GM18873 (cell line): ENCODE measurements around the gene RALGDS.

Experiments
- ATAC-seq: cut with Tn5 transposase; IDR thresholded peaks from one replicate; pipeline ENCODE4 v1.9.1; 2021; ENCODE audit warnings: mild to moderate bottlenecking, moderate library complexity, moderate number of reproducible peaks; ENCODE audit not compliant: unreplicated experiment, low FRiP score

Gene RALGDS

DNA sequence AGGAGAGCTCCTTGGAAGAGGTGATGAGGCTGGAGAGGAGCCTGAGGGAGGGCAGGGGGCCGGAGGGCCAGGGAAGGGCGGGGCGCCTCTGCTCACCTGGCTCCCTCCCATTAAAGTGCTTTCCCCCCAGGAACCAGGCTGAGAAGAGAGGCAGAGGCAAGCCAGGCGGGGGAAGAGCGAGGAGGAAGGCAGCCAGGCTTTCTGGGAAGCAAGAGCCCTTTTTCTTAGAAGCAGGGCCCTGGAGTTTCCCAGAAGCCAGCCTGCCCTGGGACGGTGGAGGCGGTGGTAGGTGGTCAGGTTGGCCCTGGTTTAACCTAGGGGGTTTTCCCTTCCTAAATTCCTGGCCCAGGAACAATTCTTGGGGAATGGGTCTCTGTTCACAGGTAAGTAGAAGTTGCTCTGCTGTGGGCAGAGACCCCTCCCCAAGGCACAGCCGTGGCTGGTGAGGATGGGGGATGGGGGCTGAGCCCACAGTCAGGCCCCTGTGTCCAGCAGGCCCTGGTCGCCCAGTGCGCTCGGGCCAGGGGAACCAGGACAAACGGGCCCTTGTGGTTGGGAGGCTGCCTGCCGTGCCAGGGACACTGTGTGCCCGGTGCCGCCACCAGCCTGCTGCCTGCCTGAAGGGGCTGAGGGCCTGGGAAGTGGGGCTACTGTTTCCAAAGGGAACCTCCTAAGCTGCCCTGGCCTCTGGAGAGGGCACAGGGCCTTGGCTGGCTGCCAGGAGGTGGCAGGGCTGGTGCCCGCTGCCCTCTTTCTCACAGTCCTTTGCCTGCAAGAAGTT lies 16.6 kb upstream of the RALGDS start:
- ATAC-seq = no peak

DNA sequence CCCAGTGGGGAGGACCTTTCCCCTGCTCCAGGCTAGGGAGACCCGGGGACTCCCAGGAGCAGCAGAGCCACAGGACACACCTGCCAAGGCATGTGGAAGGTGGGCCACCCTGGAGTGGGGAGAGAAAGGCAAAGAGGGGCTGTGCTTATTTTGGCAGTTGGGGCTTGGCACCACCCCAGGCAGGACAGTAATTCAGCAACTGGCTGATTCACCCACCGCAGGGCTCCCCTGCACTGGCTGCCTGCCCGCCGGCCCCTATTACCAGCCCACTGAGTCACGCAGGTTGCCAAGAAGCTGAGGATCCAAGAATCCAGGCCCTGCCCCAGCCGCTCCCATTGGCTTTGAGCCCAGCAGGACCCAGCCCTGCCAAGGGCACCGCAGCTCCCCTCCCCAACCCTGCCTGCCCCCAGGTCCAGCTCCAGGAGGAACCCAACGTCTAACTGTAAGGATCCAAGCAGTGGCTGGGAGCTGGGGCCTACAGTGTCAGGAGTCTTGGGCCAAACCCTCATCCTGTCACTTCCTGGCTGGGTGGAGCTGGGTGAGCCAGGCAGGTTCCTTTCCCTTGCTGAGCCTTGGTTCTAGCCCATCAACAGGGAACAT lies 14.2 kb upstream of the RALGDS start:
- ATAC-seq = no peak

DNA sequence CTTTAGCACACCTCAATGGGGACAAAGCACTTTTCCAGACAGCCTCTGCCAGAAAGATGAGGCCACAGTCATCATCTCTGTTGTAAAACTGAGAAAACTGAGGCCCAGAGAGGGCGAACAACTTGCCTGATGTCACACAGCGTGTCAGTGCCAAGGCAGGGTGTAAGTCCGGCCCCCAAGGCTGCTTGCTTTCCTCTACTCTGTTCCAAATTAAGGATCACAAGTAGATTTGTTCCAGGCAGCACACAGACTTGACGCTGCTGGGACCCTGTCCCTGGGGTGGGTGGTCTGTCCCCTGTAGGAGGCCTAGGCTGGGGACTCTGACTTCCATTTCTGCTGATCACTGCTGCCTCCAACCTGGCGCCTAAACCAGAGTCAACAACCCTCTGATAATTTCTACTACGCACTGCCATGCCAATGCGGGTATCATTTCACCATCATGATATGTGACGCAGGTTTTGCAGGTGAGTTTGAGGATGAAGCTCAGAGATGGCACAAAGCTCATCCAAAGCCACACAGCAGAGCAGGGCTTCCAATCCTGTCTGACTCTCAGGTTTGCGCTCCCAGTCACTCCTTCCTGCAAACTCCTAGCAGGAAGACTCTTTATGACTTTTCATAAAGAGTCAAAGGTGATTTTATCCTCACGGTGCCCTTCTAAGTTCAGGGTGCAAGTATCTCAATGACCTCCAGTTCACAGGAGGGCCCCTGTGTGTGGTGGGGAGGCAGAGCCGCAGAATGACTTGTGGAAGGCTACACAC lies 13.5 kb upstream of the RALGDS start:
- ATAC-seq = no peak

DNA sequence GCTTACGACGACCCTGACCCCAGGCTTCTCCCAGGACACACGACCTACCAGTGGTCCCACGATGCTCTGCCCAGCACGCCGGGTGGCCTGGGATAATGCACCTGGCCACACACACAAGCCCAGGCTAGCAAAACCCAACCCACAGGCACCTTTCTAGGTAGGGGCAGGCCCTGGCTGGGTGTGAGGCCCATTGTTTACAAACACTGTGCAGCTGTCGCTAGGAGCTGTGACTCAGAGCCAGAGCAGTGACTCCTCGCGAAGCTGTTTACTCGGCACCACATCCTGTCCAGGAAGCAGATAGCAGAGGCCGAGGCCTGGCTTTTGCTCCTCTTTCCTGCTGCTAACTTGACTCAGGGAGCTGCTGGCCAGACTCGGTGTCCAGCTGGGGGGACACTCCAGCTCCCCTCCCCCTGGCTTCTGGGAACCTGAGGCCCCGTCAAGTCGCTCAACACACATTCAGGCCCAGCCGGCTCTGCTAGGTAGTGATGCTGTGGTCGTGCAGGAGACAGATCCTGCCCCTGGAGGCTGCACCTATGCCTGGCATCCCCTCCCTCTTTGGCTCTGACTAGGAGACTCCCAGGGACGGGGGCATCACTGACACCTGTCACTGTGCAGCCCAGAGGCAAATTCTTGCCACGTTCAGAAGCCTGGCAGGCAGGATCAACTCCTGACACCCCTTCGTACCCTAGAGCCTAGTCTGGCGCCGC lies 12.8 kb upstream of the RALGDS start:
- ATAC-seq = peak; percentile 84

DNA sequence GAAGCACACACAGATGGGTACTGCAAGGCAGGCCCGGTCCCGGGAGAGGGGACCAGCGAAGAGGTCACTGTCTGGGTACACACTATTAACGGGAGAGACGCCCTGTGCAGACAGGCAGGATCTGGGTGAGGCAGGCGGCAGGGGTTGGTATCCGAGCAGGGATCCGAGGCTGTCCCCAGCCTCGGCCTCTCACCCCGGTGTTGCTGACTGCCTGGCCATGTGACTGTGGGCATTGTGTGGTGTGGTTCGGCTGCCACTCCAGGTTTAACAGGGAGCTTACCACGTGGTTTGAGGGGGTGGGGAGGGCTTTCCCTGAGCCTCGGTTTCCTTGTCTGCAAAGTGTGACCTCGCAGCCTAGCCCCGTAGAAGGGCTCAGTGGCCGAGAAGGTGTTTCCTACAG lies 11.1 kb upstream of the RALGDS start:
- no peak for ATAC-seq

GRCh38 chr9:133131506-133131905 lies 10.5 kb upstream of the RALGDS start:
- ATAC-seq = no peak

DNA sequence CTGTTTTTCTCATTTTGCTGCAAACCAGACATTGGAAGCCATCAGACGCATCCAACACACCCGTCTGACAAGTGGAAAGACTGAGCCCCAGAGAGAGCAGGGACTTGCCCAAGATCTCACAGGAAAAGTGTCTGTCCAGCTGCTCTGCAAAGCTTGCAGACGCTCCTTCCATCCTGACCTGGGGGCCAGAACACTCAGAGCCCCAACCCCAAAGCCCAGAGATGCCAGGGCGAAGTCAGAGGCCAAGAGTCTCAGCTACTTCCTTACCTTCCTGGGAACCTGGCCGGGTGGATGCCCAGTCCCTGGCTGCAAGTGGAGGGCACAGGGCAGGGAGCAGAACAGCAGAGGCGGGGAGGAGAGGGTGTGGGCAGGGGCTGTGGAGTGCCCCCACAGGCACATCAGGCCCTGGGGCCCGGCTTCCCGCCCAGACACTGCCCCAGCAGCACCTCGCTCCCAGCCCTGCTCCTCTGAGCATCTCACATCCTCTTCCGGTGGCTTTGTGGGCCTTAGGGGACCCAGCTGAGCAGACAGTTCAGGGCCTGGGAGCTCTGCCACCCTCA lies 9.7 kb upstream of the RALGDS start:
- no peak for ATAC-seq

DNA sequence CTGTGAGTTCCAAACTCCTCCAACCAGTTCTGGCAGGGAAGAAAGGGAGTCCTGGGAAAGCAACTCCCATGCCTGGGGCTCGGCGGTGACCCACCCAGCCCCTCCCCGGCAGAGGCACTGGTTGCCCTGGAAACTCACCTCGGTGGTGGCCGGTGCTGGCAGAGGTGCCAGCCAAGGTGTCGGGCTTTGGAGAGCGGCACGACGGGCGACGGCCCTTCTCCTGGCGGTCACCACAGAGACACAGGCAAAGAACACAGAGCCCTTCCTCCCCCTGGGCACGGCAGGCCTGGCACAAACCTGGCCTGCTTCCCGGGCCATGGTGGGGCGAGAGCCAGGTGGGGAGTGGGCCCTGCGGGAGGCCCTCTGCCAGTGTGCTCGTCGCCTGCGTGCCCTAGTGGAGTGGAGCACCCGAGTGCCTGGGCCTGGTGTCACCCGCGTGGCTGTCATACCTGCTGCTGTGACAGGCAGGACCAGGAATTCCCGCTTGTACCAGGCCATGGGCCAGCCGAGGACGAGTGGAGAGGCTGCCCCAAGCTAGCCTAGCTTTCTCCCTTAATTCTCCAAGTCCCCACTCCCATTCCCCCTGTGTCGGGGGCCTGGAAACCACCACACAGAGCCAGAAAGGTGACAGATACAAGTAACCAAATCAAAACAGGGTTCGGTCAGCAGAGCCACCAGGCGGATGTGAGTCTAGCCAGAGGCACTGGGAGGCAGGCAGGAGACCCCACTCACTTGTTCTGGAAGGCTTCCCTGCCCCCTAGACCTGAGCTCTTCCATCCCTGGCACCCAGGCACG lies 8.2 kb upstream of the RALGDS start:
- no peak for ATAC-seq

DNA sequence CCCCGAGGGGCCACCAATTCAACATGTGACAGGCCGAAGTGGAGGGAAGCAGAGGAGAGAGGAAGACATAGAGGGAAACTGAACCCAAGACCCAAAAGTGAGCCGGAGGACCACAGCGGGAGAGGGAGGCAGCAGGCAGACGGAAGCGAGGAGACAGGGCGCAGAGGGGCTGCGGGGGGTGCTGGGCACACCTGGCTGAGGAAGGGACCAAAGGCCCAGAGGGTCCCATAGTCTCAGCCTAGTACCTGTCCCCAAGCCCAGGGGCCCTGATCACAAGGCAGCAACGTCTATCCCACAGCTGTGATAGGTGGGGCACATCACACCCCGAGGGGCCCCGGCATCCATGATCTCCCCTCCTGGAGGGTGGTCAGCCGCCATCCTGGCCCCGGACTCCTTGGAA lies 7.1 kb upstream of the RALGDS start:
- ATAC-seq = no peak

DNA sequence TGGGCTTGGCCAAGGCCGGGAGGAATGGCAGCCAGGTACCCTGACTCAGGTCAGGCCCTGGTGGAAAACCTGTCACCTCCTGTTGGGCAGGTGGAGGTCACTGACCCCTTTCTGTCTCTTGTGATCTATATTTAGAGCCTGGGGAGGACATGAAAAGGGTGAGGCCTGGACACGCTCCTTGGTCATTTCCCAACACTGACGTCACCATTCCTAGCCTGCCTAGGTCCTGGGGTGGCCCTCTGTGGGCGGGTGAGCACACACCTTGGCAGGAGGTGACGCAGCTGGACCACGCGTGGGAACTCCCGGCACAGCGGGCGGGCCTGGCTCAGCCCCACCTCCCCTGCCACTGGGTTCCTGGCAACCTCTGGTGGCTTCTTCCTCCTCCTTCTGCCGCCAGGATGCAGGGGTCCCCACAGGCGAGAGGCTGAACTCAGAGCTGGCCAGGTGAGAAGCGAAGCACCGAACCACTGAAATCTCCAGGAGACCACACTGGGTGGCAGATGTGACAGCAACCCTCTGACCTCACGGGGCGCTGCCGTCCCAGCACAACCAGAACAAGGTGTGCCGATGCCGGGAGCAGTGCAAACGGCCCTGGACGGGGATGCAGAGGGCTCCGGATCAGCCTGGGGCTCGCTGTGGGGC lies 6.4 kb upstream of the RALGDS start:
- no peak for ATAC-seq

DNA sequence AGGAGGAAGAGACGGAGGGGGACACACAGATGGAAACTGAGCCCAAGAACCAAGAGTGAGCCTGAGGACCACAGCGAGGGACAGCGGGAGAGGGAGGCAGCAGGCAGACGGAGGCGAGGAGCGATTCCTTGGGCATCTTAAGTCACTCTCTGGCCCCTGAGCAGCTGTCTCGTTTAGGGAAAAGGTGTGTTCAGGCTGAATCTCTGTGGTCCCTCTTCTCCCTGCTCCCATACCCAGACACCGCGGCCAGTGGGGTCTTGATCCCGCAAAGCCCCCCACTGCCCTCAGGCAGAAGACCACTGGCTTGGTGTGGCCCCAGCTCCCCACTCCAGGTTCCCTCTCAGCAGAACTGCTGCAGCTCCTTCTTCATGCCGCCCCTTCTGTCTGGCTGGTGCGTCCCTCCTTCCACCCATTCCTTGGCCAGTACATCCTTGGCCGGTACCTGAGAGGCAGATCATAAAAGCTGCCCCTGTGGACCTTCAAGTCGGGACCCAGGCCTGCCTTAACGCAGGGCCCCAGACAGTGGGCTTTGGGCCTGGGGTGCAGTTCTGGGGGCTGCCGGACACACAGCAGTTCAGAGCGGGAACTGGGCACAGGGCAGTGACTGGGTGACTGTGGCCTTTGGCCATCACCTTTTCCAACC lies 5.8 kb upstream of the RALGDS start:
- no peak for ATAC-seq

DNA sequence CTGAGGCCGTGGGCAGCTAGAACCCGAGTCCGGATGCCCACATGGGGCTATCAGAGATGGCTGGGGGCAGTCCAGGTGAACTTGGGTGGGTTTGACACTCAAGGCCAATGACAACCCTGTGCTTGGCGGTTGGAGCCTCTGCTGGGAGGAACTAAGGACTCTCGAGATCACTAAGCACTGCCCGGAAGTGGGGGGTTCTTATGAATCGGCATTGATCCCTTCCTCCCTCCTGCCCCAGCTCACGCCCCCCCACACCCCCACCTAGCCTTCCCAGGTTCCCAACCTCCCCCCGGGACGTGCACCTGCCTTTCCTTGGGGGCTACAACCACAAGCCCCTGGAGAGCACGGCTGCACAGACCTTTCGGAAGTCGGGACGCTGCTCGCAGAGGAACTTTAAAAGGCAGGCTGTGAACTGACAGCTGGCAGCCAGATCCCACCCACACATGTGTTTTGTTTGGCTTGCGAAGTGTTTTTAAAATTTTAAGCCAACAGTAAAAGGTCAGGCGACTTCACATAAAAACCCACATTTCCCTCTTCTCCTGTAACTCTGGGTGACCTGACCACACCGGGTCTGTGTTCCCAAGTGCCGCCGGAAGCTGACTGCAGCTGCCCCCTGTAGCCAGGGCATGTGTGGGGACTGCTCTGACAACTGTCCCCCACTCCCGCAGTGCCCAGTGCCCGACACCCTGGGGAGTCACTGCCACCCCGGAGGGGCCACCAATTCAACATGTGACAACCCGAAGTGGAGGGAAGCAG lies 5.1 kb upstream of the RALGDS start:
- no peak for ATAC-seq

DNA sequence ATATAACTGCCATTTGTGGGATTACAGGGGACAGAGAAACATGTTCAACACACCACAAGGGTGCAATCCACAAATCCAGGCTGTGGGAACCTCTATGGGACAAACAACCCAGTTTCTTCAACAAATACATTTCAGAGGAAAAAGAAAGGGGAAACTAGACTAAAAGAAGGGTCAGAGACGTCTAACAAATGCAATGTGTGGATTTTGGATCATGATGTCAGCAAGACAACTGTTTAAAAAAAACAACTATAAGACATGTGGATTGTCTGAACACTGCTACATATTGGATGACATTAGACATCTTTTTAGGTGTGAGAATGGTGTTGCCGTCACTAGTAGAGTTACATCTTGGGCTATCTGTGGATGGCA lies 3.9 kb upstream of the RALGDS start:
- no peak for ATAC-seq

DNA sequence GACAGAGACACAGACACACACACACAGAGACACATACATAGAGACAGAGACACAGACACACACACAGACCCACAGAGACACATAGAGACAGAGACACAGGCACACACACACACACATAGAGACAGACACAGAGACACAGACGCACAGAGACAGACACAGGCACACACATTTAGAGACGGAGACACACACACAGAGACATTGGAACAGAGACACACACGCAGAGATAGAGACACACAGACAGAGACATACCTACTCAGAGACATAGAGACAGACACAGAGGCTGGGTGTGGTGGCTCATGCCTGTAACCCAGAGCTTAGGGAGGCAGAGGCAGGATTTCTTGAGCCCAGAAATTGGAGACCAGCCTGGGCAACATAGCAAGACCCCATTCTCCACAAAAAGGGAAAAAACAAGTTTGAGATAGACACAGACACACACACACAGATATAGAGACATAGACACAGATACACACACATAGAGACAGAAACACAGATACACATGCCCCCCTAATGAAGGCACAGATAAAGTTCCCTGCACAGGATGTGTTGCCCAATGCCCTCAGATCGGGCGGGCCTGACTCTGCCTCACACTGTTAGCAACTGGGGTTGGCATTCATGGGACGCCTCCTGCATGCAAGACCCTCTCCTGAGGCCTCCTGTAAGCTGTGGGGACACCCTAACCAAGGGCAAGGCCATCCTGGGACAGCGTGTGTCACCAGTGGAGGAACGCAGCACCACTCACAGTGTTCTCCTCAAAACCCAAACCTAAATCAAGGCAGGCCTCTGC lies 3.3 kb upstream of the RALGDS start:
- ATAC-seq = no peak

GRCh38 chr9:133122935-133123611 lies 2.0 kb upstream of the RALGDS start:
- ATAC-seq = no peak

DNA sequence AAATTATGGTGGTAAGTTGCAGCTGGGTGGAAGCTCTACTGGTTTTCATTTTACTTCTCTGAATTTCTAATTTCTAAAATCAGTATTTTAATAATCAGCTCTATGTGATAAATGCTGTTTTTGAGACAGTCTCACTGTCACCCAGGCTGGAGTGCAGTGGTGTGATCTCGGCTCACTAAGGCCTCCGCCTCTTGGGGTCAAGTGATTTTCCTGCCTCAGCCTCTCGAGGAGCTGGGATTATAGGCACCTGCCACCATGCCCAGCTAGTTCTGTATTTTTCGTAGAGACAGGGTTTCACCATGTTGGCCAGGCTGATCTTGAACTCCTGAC lies 1.5 kb upstream of the RALGDS start:
- no peak for ATAC-seq

DNA sequence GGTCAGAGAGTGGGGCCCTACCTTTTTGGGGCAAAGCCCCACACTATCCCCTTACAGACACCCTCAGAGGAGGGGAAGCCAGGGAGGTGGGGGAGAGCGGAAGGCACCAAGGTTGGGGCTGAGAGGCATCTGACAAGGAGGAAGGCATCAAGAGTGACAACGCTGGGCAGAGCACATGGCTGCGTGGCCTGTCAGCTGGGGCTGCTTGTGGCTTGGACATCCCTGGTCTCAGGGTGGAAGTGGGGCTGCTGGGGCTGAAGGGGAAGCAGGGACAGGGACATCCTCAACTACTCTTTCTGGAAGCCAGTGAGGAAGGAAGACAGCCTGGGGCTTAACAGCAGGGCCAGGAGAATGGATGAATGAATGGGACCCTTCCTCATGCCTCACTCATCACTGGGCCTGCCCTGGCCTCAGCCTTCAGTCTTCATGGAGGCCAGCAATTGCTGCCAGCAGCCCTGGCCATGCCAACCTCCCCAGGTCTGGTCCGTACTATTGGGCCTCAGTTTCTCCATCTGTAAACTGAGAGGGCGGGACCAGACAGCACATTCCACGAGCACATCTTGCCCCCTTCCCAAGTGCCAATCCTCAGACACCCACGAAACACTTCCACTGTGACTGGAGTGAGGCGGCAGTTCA lies 993 bp upstream of the RALGDS start:
- no peak for ATAC-seq
